OCI-LY7 (cell line): ENCODE results near the gene POGZ. TPM values are rescaled to one million over a fixed set of nuclear protein-coding genes. Genes with fewer than 3 reads are reported as not detected.

Experiments
- BruUV-seq: library from RNA; stranded (reverse); fragments of 400-500 nt; replicated peaks from 2 replicates; lab custom pipeline; 2021; lab: Mats Ljungman, UMichigan
- CTCF ChIA-PET: fragments of 300-600 bp; sonication (Branson Sonifier 250); formaldehyde crosslinking; loops from one replicate; lab custom pipeline; 2022; ENCODE audit warnings: antibody characterized with exemption; ENCODE audit not compliant: unreplicated experiment; lab: Charles Lee
- POLR2A ChIA-PET: fragments of 300-600 bp; sonication (Branson Sonifier 250); formaldehyde crosslinking; loops from one replicate; lab custom pipeline; 2022; ENCODE audit warnings: antibody characterized with exemption; lab: Charles Lee
- DNase-seq: peaks from one replicate; pipeline ENCODE4 v3.0.0-alpha.2; 2015; ENCODE audit warnings: low spot score
- H2AFZ ChIP-seq: fragments of 200-600 bp; sonication (generic), shearing (Covaris generic); 2 replicates; pipeline ENCODE4 v1.6.1; 2014; ENCODE audit warnings: mild to moderate bottlenecking, antibody characterized with exemption, low read length, moderate library complexity
- H3K27ac ChIP-seq: fragments of 200-600 bp; sonication (generic); 2 replicates; pipeline ENCODE4 v1.5.1; 2014; ENCODE audit warnings: mixed run types, low read depth, mild to moderate bottlenecking, moderate library complexity, low read length, inconsistent platforms; ENCODE audit not compliant: poor library complexity, severe bottlenecking
- H3K36me3 ChIP-seq: fragments of 200-600 bp; sonication (generic); 2 replicates; pipeline ENCODE4 v1.6.1; 2014; ENCODE audit warnings: mild to moderate bottlenecking, antibody characterized with exemption, low read length, moderate library complexity, mixed read lengths; ENCODE audit not compliant: insufficient read depth
- H3K4me1 ChIP-seq: fragments of 200-600 bp; sonication (generic); 2 replicates; pipeline ENCODE4 v1.5.1; 2014; ENCODE audit warnings: mild to moderate bottlenecking, low read length; ENCODE audit not compliant: insufficient read depth, poor library complexity, severe bottlenecking
- H3K4me2 ChIP-seq: fragments of 200-600 bp; sonication (generic); 2 replicates; pipeline ENCODE4 v1.6.1; 2014; ENCODE audit warnings: mild to moderate bottlenecking, low read length
- H3K4me3 ChIP-seq: fragments of 200-600 bp; sonication (generic); 2 replicates; pipeline ENCODE4 v1.5.1; 2014; ENCODE audit warnings: mild to moderate bottlenecking, low read depth, low read length; ENCODE audit not compliant: poor library complexity, severe bottlenecking
- H3K79me2 ChIP-seq: fragments of 200-600 bp; sonication (generic); 2 replicates; pipeline ENCODE4 v1.6.1; 2016; ENCODE audit warnings: low read depth, mild to moderate bottlenecking, low read length, moderate library complexity, mixed read lengths; ENCODE audit not compliant: insufficient read depth
- H3K9me2 ChIP-seq: fragments of 200-600 bp; sonication (generic); 2 replicates; pipeline ENCODE4 v1.6.1; 2016; ENCODE audit warnings: mild to moderate bottlenecking, low read length, mixed read lengths; ENCODE audit not compliant: insufficient read depth
- H3K9me3 ChIP-seq: fragments of 200-600 bp; sonication (generic); 2 replicates; pipeline ENCODE4 v1.6.1; 2014; ENCODE audit warnings: mild to moderate bottlenecking, mixed run types, low read length, mixed read lengths
- H4K20me1 ChIP-seq: fragments of 200-600 bp; sonication (generic); 2 replicates; pipeline ENCODE4 v1.6.1; 2014; ENCODE audit warnings: mild to moderate bottlenecking, antibody characterized with exemption, low read length, moderate library complexity, mixed read lengths; ENCODE audit not compliant: insufficient read depth
- EZH2phosphoT487 ChIP-seq: fragments of 200-600 bp; sonication (generic); IDR thresholded peaks from 2 replicates; pipeline ENCODE4 v1.6.1; 2018; ENCODE audit warnings: low read depth, borderline replicate concordance, mild to moderate bottlenecking, mixed run types, antibody characterized with exemption, low read length, moderate library complexity, mixed read lengths
- intact Hi-C: fragments of 100-400 bp; cut with micrococcal nuclease; formaldehyde crosslinking; loops from one replicate; pipeline ENCODE4 v1.10.0; 2022; ENCODE audit not compliant: unreplicated experiment
- total RNA-seq, 2 experiments: library from RNA; depleted of rRNA in 1 of 2; stranded (reverse); fragments of >200 nt in 1 of 2; shearing (Covaris generic) in 1 of 2; gene quantifications; 2 replicates each; pipeline ENCODE4 v1.2.3, GENCODE V29; 2014 to 2022
- TF ChIP-seq, protein P1 (sequence below): fragments of 200-600 bp; sonication (generic); conservative IDR thresholded peaks from 2 replicates; pipeline ENCODE4 v1.5.1; 2014; ENCODE audit warnings: mild to moderate bottlenecking, antibody characterized with exemption, low read length, moderate library complexity, mixed read lengths

POGZ gene
- total RNA-seq, 2 experiments from 2014 or later = 47.7 to 118 TPM

DNA sequence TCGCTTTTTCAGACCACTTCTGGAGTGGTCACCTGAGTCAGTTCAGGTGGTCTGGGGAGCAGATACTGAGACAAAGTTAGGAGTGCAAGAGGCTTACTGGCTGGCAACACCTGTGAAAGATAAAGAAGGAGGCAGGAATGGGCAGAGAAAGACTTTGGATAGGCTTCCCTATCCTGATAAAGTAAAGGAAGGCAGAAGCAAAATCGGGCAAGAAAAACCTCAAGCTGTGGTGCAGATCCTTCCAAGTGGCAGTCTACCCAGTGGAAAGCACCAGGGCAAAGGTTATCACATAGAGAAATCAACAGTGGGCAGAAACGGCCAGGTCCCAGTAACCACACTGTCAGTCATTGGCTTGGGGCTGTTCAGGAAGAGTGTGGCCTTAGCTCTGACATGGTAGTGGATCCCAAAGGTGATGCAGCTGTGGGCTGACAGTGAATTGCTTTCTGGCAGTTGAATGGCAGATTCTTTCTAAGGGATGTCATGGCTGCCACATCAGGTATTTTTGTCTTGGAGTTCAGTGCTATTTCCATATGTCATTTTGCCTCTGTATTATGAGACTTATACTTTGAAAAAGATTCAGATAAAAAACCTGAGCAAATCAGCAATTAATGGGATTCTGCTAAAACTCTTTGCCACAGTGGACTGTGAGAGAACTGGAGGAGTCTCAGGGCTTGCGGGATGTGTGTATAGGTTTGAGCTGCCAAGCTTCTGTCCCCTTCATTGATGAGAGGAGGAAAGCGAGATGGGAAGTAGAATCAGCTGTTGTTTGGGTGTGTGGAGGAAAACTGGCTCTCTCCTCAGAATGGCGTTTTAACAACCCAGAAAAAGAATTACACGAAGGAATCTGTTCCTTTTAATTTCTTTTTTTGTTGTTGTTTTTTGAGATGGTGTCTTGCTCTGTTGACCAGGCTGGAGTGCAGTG lies 43.8 kb upstream of the POGZ start:
- Histone ChIP-seq H2AFZ (no peak overlapping the region), H3K36me3 (no peaks in the 10 kb centered on the region), H3K27ac (no peak overlapping the region), H3K4me2 (no peak overlapping the region), H3K4me3 (no peak overlapping the region), H3K4me1 (no peaks in the 10 kb centered on the region), H3K9me3 (no peaks in the 10 kb centered on the region), H4K20me1 (no peaks in the 10 kb centered on the region), H3K9me2 (no peaks in the 10 kb centered on the region), H3K79me2 (no peaks in the 10 kb centered on the region)
- DNase-seq = no peak
- ChIA-PET CTCF (no interaction called here), POLR2A (interaction anchor here (0.6 to 1.0 kb wide), 4 partner anchors 20 to 939 kb away, joined by 3 to 8 read pairs (median 3); no protein-coding TSS in a partner anchor)
- intact Hi-C loops = no loop called here
- TF ChIP-seq EZH2phosphoT487 = no peak
- TF ChIP-seq, protein P1, sequence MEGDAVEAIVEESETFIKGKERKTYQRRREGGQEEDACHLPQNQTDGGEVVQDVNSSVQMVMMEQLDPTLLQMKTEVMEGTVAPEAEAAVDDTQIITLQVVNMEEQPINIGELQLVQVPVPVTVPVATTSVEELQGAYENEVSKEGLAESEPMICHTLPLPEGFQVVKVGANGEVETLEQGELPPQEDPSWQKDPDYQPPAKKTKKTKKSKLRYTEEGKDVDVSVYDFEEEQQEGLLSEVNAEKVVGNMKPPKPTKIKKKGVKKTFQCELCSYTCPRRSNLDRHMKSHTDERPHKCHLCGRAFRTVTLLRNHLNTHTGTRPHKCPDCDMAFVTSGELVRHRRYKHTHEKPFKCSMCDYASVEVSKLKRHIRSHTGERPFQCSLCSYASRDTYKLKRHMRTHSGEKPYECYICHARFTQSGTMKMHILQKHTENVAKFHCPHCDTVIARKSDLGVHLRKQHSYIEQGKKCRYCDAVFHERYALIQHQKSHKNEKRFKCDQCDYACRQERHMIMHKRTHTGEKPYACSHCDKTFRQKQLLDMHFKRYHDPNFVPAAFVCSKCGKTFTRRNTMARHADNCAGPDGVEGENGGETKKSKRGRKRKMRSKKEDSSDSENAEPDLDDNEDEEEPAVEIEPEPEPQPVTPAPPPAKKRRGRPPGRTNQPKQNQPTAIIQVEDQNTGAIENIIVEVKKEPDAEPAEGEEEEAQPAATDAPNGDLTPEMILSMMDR = no peak
- BruUV-seq = no TSS peak

DNA sequence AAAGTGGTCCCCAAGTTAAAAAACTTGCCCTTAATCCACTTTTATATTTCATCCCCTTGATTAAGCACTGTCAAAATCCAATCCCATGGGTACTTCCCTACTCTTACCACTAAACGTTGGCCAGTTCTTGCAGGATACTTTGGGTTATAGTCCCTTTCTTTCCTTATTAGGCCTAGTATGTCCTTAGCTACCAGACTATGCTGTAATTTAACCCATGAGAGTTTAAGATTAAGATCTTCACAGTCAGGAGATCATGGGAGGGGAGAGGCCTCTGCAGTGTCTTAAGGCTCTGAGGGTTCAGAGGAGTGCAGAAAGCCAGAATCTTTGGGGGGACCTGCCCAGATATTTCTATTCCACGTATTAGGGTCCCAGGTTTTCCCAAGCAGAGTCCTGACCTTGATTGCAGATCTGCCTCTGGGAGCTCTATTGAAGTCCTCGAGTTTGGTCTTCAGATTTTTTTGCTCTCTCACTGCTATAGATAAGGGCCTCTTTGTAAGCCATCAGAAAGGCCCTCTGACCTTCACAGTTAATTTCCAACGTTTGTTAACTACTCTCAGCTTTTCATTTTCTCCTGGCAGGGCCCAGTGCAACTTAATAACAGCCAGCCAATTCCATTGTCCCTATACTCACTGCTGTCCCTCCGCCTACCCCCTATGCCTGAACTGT lies 42.9 kb upstream of the POGZ start:
- no peak overlapping the region for H3K27ac ChIP-seq
- no peak for DNase-seq
- no peaks in the 10 kb centered on the region for H3K9me2 ChIP-seq
- H3K36me3 ChIP-seq = no peaks in the 10 kb centered on the region
- no peaks in the 10 kb centered on the region for H3K4me1 ChIP-seq
- no peak overlapping the region for H3K4me2 ChIP-seq
- no peaks in the 10 kb centered on the region for H3K79me2 ChIP-seq
- no peak overlapping the region for H2AFZ ChIP-seq
- CTCF ChIA-PET = no interaction called here
- no peaks in the 10 kb centered on the region for H3K9me3 ChIP-seq
- no peak overlapping the region for H3K4me3 ChIP-seq
- POLR2A ChIA-PET = interaction anchor here (1.4 kb wide), 1 partner anchor 9 kb away, joined by 3 read pairs; the partner anchor contains the start of gene CGN
- TF ChIP-seq EZH2phosphoT487 = no peak
- no TSS peak for BruUV-seq
- no peaks in the 10 kb centered on the region for H4K20me1 ChIP-seq
- intact Hi-C loops = no loop called here

DNA sequence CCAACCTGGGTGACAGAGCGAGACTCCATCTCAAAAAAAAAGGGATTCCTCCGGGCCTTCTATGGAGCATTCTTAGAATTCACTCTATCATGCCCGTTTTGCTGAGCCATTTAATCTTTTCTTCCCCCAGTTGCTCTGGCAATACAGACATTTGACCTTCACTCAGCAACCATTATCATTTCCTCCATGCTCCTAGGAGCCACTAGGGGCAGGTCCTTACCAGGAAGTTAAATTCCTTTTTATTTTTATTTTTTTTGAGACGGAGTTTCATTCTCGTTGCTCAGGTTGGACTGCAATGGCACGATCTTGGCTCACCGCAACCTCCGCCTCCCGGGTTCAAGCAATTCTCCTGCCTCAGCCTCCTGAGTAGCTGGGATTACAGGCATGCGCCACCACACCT lies 42.2 kb upstream of the POGZ start:
- TF ChIP-seq EZH2phosphoT487 = no peak
- TF ChIP-seq, protein P1 = 0 out of 2 replicates have a peak, but pooled peaks have one; percentile 25
- Histone ChIP-seq H3K4me3 (no peak overlapping the region), H3K4me1 (no peaks in the 10 kb centered on the region), H3K27ac (no peak overlapping the region), H3K79me2 (no peaks in the 10 kb centered on the region), H2AFZ (no peak overlapping the region), H3K9me2 (no peaks in the 10 kb centered on the region), H3K4me2 (no peak overlapping the region), H4K20me1 (no peaks in the 10 kb centered on the region), H3K9me3 (no peaks in the 10 kb centered on the region), H3K36me3 (no peaks in the 10 kb centered on the region)
- ChIA-PET POLR2A (interaction anchor here (1.4 kb wide), 1 partner anchor 9 kb away, joined by 3 read pairs; the partner anchor contains the start of gene CGN), CTCF (no interaction called here)
- intact Hi-C loops = no loop called here
- no TSS peak for BruUV-seq
- peak; percentile 19 for DNase-seq
